Activated T-cell treated with anti-CD3 and anti-CD28 coated beads, Interleukin-2, amount 50 U/mL, for 4 hours (primary cell): ENCODE results near the gene MRPS15. TPM values are rescaled to one million over a fixed set of nuclear protein-coding genes. Genes with fewer than 3 reads are reported as not detected.
A peak's percentile ranks its signal among the peaks of the same experiment; 100 is the strongest.
"Not testable (repeated sequence)": the region's sequence is repeated elsewhere in the genome, so short reads cannot be mapped to it uniquely, and the experiment has no call there.

ENCODE experiments used
- ATAC-seq, 2 donors: fragments of 200-7000 bp; cut with Tn5 transposase; one replicate each; pipeline ENCODE4 v1.10.0; 2021
- DNase-seq: peaks from one replicate; pipeline ENCODE4 v3.0.0-alpha.2; 2020
- H3K27me3 Mint-ChIP-seq: one replicate; pipeline ENCODE4 v1.8.0; 2021; ENCODE audit warnings: low read depth, mixed read lengths
- H3K36me3 Mint-ChIP-seq: one replicate; pipeline ENCODE4 v1.8.0; 2022; ENCODE audit warnings: mixed read lengths; ENCODE audit not compliant: insufficient read depth
- H3K4me1 Mint-ChIP-seq: one replicate; pipeline ENCODE4 v1.8.0; 2021; ENCODE audit warnings: low read depth, mixed read lengths
- H3K4me3 Mint-ChIP-seq: one replicate; pipeline ENCODE4 v1.8.0; 2021; ENCODE audit warnings: mild to moderate bottlenecking, moderate library complexity, mixed read lengths
- H3K9me3 Mint-ChIP-seq: one replicate; pipeline ENCODE4 v1.8.0; 2021; ENCODE audit warnings: mixed read lengths
- total RNA-seq, 3 donors: library from RNA; stranded (reverse); gene quantifications; one replicate each; pipeline ENCODE4 v1.2.1, GENCODE V29; 2021

MRPS15 gene
- total RNA-seq, 3 donors from 2014 or later, result 117 to 133 (median 127) TPM

DNA sequence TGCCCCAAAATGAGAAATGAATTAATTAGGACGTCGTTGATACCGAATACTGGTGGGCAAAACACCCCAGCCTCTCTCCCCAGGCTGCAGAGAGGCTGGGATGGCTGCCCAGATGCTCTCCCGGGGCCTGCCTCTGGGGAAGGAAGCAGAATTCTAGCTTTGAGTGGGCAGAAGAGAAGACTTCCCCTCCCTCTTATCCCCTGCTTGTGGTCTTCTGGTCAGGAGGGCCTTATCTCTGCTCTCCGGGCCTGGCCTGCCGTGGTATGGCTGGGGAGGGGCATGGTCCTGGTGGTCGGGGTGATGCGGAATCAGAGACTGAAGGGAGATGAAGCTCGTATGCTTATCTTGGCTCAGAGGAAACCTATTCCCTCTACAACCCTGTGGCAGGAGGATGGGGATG is 28.3 kb upstream of the MRPS15 start:
- peaks cover 3% of the 10 kb centered on the region for H3K27me3 Mint-ChIP-seq
- H3K4me1 Mint-ChIP-seq, result no peaks in the 10 kb centered on the region
- no peak for ATAC-seq
- DNase-seq, result no peak
- no peak overlapping the region for H3K4me3 Mint-ChIP-seq
- no peaks in the 10 kb centered on the region for H3K36me3 Mint-ChIP-seq
- no peaks in the 10 kb centered on the region for H3K9me3 Mint-ChIP-seq

DNA sequence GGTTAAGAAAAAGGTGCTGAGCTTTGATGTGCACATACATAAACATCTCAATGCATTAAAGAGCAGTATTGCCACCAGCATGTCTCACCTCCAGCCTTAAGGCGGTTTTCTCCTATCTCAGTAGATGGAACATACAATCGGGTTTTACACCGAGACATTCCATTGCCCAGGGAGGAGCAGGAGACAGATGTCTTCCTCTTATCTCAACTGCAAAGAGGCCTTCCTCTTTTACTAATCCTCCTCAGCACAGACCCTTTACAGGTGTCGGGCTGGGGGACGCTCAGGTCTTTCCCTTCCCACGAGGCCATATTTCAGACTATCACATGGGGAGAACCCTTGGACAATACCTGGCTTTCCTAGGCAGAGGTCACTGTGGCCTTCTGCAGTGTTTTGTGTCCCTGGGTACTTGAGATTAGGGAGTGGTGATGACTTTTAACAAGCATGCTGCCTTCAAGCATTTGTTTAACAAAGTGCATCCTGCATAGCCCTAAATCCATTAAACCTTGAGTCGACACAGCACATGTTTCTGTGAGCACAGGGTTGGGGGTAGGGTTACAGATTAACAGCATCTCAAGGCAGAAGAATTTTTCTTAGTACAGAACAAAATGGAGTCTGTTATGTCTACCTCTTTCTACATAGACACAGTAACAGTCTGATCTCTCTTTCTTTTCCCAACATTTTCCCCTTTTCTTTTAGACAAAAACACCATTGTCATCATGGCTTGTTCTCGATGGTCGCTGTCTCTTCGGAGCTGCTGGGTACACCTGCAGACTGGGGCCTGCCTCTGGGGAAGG is 25.3 kb upstream of the MRPS15 start:
- not testable (repeated sequence) for H3K36me3 Mint-ChIP-seq, H3K27me3 Mint-ChIP-seq, DNase-seq, H3K9me3 Mint-ChIP-seq, H3K4me3 Mint-ChIP-seq, H3K4me1 Mint-ChIP-seq, ATAC-seq

DNA sequence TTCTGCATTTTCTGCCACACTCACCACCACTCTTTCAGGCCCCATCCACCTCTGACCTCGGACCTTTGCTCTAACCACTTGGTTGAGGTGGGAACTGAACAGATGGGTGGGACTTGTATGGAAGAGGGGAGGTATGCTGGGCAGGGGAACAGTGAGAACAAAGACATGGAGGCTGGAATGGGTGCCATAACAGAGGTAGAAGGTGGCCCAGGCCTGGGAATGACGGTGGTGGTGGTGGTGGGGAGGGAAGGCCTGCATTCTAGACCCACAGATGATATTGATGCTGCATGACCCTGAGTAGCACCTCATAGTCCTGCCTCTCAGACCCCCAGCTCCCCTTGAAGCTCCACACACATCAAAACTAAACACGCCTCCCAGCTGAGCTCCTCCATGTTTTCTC is 23.7 kb upstream of the MRPS15 start:
- Mint-ChIP-seq H3K27me3 (peaks cover 2% of the 10 kb centered on the region), H3K36me3 (no peaks in the 10 kb centered on the region), H3K4me3 (no peak overlapping the region), H3K9me3 (no peaks in the 10 kb centered on the region), H3K4me1 (no peaks in the 10 kb centered on the region)
- DNase-seq (no peak), ATAC-seq (no peak)

DNA sequence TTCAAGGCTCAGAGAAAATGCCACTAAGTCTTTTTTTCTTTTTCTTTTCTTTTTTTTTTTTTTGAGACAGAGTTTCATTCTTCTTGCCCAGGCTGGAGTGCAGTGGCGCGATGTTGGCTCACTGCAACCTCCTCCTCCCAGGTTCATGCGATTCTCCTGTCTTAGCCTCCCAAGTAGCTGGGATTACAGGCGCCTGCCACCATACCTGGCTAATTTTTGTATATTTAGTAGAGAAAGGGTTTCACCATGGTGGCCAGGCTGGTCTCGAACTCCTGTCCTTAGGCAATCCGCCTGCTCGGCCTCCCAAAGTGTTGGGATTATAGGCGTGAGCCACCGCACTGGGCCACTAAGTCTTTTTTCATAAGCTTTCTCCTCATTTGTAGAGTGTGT is 23.1 kb upstream of the MRPS15 start:
- H3K27me3 Mint-ChIP-seq, H3K4me1 Mint-ChIP-seq, DNase-seq, H3K4me3 Mint-ChIP-seq, H3K9me3 Mint-ChIP-seq, H3K36me3 Mint-ChIP-seq, ATAC-seq: not testable (repeated sequence)

DNA sequence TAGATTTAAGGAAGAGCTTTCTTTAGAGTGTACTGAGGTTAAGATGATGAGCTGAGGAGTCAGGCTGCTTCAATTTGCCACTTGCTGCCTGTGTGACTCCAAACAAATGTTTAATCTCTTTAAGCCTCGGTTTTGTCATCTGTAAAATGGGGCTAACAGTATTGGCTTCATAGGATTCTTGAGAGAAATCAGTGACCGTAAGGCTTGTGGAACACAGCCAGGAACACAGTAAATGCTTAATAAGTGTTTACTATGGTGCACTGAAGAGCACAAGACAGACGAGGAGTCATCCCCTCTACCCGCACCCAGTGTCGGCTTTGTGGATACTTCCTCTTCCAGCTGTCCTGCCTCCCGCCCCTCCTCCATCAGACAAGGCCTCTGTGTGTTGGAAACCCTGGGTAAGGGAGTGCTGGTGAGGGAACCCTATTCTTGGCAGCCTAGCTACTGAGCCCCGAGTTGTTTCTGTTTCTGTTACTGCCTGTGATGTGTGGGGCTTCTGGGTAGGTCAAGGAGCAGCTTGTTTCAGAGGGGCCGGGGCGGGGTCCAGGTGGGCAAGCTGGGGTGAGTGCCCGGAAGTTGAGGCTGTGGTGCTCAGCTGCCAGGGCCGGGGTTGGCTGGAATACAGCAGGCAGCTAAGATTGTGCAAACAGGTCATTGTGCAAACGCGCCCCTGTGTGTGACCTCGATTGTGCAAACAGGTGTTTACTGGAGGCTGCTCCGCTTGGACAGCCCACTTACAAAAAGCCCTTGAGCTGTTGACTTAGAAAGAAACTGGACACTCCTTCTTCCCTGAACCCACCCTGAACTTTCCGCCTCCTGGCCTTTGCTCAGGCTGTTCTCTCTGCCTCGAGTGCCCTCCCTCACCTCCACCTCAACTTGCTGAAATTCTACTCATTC is 22.5 kb upstream of the MRPS15 start:
- H3K36me3 Mint-ChIP-seq, result no peaks in the 10 kb centered on the region
- DNase-seq (no peak), ATAC-seq (no peak)
- no peak overlapping the region for H3K4me3 Mint-ChIP-seq
- peaks cover 3% of the 10 kb centered on the region for H3K27me3 Mint-ChIP-seq
- H3K9me3 Mint-ChIP-seq, result no peaks in the 10 kb centered on the region
- H3K4me1 Mint-ChIP-seq, result peaks cover 6% of the 10 kb centered on the region

DNA sequence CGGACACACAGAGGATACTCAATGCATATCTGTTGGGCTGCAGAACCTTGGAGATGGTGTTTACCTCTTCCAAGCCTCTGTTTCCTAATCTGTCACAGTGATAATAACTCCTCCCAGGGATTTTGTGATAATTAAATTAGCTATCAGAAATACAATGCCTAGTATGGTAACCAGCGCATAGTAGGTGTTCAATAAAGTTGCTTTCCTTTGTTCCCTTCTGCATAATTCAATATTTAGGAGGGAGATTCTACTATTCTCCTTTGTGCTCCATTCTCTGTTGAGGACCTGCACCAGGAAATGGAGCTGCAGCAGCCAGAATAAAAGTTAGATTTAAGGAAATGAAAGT is 21.9 kb upstream of the MRPS15 start:
- Mint-ChIP-seq H3K4me3 (no peak overlapping the region), H3K4me1 (peaks cover 7% of the 10 kb centered on the region), H3K36me3 (no peaks in the 10 kb centered on the region), H3K27me3 (peaks cover 3% of the 10 kb centered on the region), H3K9me3 (no peaks in the 10 kb centered on the region)
- ATAC-seq (no peak), DNase-seq (no peak)

DNA sequence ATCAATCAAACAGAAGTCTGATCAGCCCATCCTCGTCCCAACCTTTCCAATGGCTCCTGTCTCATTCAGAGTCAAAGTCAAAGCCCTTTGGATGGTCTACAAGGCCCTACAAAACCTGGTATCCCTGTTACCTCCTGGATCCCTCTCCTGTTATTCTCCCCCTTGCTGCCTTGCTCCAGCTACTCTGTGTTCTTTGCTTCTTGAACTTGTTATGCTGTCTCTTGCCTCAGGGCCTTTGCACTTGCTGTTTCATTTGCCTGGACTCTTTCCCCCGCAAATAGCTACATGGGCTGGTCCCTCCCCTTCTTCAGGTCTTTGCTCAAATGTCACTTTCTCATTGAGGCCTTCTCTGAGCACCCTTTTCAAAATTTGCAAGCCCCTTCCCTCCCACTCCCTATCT is 19.9 kb upstream of the MRPS15 start:
- Mint-ChIP-seq H3K4me1 (peaks cover 7% of the 10 kb centered on the region), H3K27me3 (peaks cover 6% of the 10 kb centered on the region)
- no peak for ATAC-seq

DNA sequence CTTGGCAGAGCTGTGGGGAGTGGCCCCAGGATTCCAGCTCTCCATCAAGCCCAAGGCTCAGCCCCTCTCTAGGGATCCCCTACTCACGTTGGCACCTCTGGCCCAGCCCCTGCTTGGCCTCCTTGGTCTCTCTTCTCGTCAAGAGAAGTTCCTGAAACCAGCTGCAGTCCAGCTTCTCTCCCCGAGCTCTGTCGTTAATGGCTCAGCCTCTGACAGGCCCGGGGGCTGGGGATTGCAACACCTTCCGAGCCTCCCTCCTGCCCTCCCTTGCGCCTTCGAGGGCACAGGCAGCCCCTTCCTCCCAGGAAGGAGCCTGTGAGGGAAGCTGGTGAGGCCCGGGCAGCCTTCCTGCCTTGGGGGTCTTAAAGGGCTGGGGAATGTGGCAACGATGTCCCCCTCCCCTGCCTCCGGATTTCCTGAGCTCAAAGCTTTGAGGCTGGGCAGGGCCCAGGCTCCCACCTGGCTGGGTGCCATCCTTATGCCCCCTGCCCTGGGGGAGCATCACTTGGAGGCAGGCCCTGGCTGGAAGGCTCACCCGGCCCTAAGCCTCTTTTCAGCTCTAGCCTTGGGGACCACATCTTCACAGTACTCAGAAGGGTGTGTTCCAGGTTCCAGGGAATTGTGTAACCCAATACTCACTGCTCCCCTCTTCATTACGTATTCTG is 18.7 kb upstream of the MRPS15 start, which contains the start of gene CSF3R:
Gene CSF3R, minus strand, starts transcription at position 190 of the 665 bp plus-strand sequence. CDS start 3,417 bp downstream, outside the sequence.
- H3K4me1 Mint-ChIP-seq, result peaks cover 7% of the 10 kb centered on the region
- no peaks in the 10 kb centered on the region for H3K9me3 Mint-ChIP-seq
- H3K36me3 Mint-ChIP-seq, result no peaks in the 10 kb centered on the region
- H3K27me3 Mint-ChIP-seq, result peaks cover 6% of the 10 kb centered on the region
- peak within 1 kb of the TSS; percentile 70 for H3K4me3 Mint-ChIP-seq
- DNase-seq, result no peak
- no peak for ATAC-seq

More for the DNA sequence above, 19.9 kb upstream of the MRPS15 start:
- H3K4me3 Mint-ChIP-seq, result no peak overlapping the region
- no peak for DNase-seq
- no peaks in the 10 kb centered on the region for H3K36me3 Mint-ChIP-seq
- no peaks in the 10 kb centered on the region for H3K9me3 Mint-ChIP-seq

DNA sequence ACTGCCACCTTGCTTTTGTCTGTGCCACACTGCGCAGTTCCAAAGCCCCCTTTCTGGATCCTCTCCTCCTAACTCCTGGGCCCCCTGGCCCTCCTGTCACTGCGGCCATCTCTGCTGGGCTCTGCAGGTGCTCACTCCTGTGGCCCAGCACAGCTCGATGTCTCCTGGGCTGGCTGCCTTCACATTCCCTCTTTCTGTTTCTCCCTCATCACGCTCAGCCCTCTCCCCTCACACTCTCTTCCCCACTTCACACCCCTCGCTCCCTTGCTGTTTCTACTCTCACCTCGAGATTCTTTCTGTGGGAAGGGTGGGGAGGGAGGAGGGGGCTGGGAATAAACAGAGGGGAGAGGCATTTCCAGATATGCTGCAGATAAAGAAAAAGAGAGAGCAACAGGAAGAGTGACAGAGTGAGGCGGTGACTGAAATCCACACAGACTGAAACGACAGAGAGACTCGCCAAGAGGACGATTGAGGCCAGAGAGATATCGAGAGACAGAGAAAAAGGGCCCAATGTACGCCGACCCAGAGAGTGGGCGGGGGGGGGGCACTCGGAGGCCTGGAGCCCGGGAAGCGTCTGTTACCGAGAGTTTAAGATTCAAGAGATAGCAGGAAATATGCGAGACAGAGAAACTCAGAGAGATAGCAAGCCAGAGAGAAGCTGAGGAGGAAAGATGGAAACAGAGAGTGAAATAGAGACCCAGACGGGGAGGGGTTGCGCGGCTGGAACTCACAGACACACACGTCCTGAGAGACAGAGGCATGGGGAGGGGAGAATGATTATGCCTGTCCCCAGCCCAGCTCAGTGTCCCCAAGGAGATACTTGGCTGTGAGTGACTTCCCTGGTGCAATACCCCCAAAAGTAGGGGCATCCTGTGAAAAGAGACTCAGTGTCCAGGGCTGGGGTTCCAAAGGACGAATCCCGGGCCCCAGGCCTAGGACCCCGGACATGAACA is 17.9 kb upstream of the MRPS15 start:
- peak; percentile 21 to 51 for ATAC-seq
- H3K4me1 Mint-ChIP-seq, result peaks cover 7% of the 10 kb centered on the region

DNA sequence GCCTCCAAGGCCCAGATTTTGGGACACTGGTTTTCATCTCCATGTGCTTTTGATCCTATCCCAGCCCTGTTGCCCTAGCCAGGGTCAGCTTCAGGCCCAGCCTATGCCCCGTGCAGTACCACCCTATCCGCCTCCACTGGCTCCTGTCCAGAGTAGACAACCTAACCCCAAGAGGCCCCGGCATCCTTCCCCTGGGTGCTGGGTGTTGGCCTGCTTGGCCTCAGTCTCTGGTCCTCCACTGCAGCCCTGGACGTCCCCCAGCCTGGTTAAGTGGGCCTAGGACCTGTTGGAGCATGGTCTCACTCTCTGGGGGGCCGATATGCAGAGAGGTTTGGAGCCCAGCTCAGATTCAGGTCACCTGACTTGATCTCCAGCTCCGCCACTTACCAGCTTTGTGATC is 16.9 kb upstream of the MRPS15 start:
- H3K4me1 Mint-ChIP-seq, result peaks cover 7% of the 10 kb centered on the region
- peaks cover 6% of the 10 kb centered on the region for H3K27me3 Mint-ChIP-seq
- no peak for DNase-seq
- H3K9me3 Mint-ChIP-seq, result no peaks in the 10 kb centered on the region
- ATAC-seq, result no peak
- no peak overlapping the region for H3K4me3 Mint-ChIP-seq
- no peaks in the 10 kb centered on the region for H3K36me3 Mint-ChIP-seq

More for the DNA sequence above, 17.9 kb upstream of the MRPS15 start:
- Mint-ChIP-seq H3K9me3 (no peaks in the 10 kb centered on the region), H3K4me3 (peak overlapping the region; percentile 70), H3K36me3 (no peaks in the 10 kb centered on the region), H3K27me3 (peaks cover 6% of the 10 kb centered on the region)
- DNase-seq, result no peak

DNA sequence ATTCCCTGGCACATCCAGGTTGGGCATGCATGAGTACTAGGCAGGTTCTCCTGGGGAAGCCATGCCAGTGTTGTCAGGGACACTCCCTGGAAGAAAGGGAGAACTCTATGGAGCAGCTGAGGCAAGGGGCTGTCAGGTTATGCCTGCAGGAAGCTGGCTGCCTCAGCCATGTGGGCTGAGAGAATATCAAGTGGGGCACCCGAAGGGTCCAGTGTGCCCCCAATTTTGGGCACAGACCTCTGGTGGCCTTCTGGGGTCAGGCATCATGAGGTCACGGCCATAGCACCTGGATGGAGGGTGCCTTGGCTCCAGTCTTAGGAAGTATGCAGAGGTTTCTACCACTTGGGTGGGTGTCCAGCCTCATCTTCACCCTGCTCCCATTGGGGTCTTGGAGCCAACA is 16.0 kb upstream of the MRPS15 start:
- Mint-ChIP-seq H3K4me1 (peaks cover 7% of the 10 kb centered on the region), H3K9me3 (no peaks in the 10 kb centered on the region), H3K27me3 (peaks cover 6% of the 10 kb centered on the region), H3K36me3 (no peaks in the 10 kb centered on the region), H3K4me3 (no peak overlapping the region)
- DNase-seq, result no peak
- ATAC-seq, result no peak

DNA sequence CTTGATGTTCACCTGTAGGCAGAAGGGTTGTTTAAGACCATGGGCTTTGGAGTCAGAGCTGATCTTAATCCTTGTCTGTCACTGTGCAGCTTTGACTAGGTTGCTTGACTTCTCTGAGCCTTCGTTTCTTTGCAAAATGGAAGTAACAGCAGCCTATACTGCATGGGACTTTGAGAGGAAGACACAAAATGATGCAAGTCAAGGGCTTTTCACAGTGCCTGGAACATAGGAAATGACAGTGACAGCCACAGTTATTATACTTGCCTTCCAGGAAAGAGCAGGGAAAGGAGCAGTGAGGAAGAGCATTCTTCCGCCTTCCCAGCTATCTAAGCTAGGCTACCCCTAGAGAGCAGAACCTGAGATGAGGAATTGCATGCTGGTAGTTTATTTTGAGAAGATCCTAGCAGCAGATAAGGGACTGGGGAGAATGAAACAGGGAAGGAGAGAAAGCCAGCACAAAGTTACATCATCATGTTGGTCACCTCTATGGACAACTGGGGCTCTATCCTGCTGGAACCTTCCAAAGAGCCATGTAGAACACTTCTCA is 15.4 kb upstream of the MRPS15 start:
- peaks cover 7% of the 10 kb centered on the region for H3K4me1 Mint-ChIP-seq
- no peaks in the 10 kb centered on the region for H3K36me3 Mint-ChIP-seq
- H3K27me3 Mint-ChIP-seq, result peaks cover 6% of the 10 kb centered on the region

DNA sequence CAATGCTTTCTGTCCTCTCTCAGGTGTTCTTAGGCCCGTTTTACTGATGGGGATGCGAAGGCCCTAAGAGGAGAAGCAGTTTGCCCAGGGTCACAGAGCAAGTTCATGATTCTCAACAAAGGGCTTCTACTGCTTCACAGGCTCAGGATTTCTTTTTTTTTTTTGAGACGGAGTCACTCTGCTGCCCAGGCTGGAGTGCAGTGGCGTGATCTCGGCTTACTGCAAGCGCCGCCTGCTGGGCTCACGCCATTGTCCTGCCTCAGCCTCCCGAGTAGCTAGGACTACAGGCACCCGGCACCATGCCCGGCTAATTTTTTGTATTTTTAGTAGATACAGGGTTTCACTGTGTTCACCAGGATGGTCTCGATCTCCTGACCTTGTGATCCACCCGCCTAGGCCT is 13.4 kb upstream of the MRPS15 start:
- ATAC-seq, H3K36me3 Mint-ChIP-seq, H3K4me3 Mint-ChIP-seq, H3K27me3 Mint-ChIP-seq, H3K4me1 Mint-ChIP-seq, H3K9me3 Mint-ChIP-seq, DNase-seq: not testable (repeated sequence)

More for the DNA sequence above, 15.4 kb upstream of the MRPS15 start:
- Mint-ChIP-seq H3K4me3 (no peak overlapping the region), H3K9me3 (no peaks in the 10 kb centered on the region)
- ATAC-seq, result no peak
- no peak for DNase-seq
